Fibroblast of pulmonary artery (primary cell): ENCODE results near the gene HS3ST4.

Source experiments
- DNase-seq: peaks from one replicate; pipeline ENCODE4 v3.0.0-alpha.2; 2010; ENCODE audit warnings: low read depth
- H3K4me3 ChIP-seq: replicated peaks from 2 replicates; pipeline ENCODE4 v1.5.1; 2011; ENCODE audit warnings: low read depth, mild to moderate bottlenecking, control low read depth, low read length, moderate library complexity
- TF ChIP-seq, protein P1 (sequence below): IDR thresholded peaks from 2 replicates; pipeline ENCODE4 v1.5.1; 2011; ENCODE audit warnings: mild to moderate bottlenecking, control low read depth, low read length, inconsistent platforms; ENCODE audit errors: missing control alignments

Gene HS3ST4

DNA sequence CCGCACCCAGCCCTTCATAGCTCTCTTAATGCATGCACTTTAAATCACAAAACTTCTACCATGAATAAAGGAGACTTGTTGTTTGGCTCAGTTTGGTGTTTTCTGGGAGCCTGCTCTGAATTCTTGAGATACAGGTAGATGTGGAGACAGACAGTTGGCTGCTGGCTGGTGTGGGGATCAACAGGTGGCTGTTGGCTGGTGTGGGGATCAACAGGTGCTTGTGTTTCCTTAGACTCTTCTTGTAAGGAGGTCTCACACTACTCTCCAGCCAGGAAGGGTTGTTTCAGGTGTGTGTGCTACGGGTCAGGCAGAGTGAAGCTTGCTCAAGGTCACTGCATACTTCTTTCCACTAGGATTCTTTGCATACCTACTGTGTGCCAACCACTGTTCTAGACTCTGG, 265.9 kb downstream of the HS3ST4 start:
- no peak for DNase-seq
- TF ChIP-seq, protein P1, sequence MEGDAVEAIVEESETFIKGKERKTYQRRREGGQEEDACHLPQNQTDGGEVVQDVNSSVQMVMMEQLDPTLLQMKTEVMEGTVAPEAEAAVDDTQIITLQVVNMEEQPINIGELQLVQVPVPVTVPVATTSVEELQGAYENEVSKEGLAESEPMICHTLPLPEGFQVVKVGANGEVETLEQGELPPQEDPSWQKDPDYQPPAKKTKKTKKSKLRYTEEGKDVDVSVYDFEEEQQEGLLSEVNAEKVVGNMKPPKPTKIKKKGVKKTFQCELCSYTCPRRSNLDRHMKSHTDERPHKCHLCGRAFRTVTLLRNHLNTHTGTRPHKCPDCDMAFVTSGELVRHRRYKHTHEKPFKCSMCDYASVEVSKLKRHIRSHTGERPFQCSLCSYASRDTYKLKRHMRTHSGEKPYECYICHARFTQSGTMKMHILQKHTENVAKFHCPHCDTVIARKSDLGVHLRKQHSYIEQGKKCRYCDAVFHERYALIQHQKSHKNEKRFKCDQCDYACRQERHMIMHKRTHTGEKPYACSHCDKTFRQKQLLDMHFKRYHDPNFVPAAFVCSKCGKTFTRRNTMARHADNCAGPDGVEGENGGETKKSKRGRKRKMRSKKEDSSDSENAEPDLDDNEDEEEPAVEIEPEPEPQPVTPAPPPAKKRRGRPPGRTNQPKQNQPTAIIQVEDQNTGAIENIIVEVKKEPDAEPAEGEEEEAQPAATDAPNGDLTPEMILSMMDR, result no peak

DNA sequence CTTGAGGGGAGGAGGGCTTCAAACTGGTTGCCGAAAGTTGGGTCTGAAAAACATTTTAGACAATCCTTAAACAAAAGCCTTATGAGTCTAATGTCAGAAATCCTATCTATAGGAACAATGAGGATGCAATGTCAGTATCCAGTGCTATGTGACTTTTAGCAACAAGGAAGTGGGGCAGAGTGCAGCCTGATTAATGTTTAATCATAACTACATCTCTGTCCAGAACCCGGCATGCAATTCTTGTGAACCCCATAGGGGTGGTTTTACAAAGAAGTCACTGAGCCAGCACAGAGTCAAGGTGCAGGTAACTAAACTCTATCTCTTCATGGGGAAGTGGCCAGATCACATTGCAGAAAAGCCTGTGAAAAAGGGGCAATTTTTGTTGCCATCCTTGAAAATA, 267.5 kb downstream of the HS3ST4 start:
- no peak for DNase-seq
- H3K4me3 ChIP-seq, result no peak overlapping the region
- TF ChIP-seq, protein P1, result no peak

More for the DNA sequence above, 265.9 kb downstream of the HS3ST4 start:
- H3K4me3 ChIP-seq, result no peak overlapping the region

DNA sequence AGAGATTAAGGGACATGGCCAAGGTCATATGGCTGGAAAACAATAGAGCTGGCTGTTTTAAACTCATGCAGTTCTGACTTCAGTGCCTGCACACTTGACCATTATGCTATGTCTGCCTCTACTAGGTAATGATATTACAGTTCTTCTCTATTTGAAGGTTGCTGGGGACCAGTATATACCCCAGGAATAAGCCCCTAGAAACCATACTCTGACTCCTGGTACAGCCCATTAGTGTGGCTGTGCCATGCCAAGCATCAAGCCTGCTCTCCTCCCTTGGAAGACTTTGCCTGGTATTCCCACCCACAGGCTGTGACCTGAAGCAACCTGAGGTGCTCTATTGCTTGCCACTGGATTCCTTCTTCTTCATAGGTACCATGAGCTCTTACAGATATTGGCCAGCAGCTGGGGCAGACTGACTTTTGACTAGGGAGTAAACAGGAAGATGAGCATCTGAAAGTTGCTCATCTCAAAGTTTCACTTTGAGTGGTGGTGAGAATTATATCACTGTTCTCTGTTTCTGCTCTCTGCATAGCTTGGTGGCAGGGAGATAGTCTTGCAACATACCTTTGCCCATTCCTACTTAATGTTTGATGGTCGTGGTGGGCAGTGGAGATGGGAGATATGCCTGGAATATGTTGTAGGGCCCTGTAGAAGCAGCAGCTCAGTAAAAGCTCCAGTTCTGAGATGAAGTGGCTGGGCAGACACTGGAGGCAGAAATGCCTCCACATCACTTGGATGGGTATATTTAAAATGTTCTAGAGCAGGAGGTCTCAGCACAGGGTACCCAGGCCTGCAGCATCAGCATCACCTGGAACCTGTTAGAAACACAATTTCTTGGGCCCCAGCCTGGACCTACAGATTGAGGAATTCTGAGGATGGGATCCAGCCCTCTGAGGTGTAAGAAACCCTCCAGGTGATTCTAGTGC, 274.7 kb downstream of the HS3ST4 start:
- no peak for DNase-seq
- TF ChIP-seq, protein P1, result no peak
- H3K4me3 ChIP-seq, result no peak overlapping the region

DNA sequence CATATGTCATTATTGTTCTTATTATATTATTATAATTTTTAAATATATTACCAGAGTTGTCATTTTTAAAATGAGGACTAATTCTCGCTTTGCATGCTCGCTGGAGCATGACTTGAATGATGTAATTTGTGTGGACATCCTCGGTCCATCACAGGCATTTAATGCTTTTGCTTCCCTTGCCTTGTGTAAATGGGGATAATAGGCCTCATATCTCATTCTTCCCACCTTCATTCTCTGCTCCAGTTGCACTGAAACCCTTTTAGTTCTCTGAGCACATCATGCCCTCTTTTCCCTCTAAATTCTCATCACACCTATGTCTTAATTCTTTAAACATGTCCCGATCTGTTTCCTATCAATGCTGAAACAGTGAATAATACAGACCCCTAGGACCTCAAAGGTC, 285.4 kb downstream of the HS3ST4 start:
- no peak for DNase-seq
- TF ChIP-seq, protein P1, result no peak
- H3K4me3 ChIP-seq, result no peak overlapping the region

DNA sequence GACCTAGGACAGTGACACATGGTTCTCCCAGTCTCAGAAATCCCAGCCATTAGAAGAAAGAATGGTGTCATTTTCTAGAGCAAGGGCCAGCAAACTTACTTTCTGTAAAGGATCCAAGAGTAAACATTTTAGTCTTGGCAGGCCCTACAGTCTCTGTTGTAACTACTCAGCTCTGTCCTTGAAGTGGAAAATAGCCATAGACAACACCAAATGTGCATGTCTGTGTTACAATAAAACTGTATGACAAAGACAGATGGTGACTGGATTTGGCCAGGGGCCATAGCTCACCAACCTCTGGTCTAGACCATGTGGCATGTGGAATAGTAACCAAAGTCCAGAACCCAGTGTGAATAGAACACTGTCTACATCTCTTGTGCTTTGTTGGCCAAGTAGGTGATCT, 286.5 kb downstream of the HS3ST4 start:
- TF ChIP-seq, protein P1, result no peak
- H3K4me3 ChIP-seq, result no peak overlapping the region
- DNase-seq, result no peak

DNA sequence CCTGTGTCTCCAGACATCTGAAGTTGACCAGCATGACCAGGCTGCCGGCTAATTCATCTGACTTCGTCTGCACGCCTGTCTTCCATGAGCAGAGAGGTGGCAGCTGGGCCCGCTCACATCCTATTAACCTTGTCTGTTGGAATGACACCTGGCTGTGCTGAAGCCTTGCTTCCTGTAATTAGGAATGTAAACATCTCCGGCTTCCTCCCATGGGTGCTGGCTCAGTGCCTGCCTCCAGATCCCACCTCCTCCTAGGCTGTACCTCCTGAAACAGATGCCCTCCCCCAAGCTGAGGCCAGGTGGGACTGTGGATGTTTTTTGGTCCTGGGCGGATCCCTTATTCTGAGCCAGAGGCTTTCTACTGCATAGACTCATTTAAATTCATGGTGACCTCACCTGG, 296.3 kb downstream of the HS3ST4 start:
- TF ChIP-seq, protein P1, result no peak
- no peak overlapping the region for H3K4me3 ChIP-seq
- DNase-seq, result no peak

DNA sequence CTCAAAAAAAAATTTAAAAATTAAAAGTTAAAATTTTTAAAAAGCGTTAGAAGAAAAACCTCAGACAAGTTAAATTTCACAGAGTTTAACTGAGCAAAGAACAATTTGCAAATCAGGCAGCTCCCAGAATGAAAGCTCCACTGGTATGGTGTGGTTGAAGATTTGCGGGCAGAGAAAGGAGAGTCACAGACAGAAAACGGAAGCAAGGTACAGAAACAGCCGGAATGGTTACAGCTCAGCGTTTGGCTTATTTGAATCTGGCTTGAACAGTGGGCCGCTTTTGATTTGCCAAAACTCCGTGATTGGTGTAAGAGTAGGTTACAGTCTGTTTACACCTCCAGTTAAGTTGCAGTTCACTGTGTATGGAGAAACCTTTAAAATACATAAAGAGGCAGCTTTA, 297.1 kb downstream of the HS3ST4 start:
- TF ChIP-seq, protein P1, result no peak
- H3K4me3 ChIP-seq, result no peak overlapping the region
- no peak for DNase-seq
